ENCODE data around the gene CDCA3.

GRCh38 chr12:6831450-6831995 lies 19.6 kb downstream of the CDCA3 start:
- TF ChIP-seq CTCF (IDR thresholded peaks at IDR 0.05; ENCODE audit: insufficient read depth, low read length): no peak
- TF ChIP-seq GABPA (IDR thresholded peaks at IDR 0.05; ENCODE audit: low read depth): no peak

All from HL-60 (cell line).